ENCODE results near the gene NR3C1.

The NR3C1 gene

DNA sequence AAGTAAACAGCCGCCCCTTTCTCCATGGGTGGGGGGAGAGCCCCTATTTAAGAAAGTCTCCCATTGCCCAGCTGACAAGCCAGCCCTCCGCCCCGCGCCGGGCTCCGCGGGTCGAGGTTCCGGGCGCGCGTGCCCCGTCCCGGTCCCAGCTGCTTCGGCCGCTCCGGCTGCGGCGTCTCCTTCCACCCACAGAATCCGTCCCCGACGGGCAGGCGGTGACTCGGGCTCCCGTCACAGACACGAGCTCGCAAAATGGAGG is 223 bp downstream of the NR3C1 start:
- Histone ChIP-seq H3K27ac (ENCODE audit: low read depth, low read length) (no peak overlapping the region), H3K27me3 (ENCODE audit: insufficient read depth, low read length) (peaks cover 54% of the 10 kb centered on the region), H3K4me1 (ENCODE audit: insufficient read depth, low read length) (peaks cover 39% of the 10 kb centered on the region), H3K36me3 (ENCODE audit: insufficient read depth, low read length) (no peaks in the 10 kb centered on the region), H3K9me3 (ENCODE audit: insufficient read depth, low read depth, low read length) (no peaks in the 10 kb centered on the region), H3K9ac (ENCODE audit: low read depth, low read length) (no peak overlapping the region), H3K4me3 (ENCODE audit: low read length) (peak overlapping the region; percentile 93)
- 0% methylated on average over 27 of the region's 27 CpGs for WGBS

DNA sequence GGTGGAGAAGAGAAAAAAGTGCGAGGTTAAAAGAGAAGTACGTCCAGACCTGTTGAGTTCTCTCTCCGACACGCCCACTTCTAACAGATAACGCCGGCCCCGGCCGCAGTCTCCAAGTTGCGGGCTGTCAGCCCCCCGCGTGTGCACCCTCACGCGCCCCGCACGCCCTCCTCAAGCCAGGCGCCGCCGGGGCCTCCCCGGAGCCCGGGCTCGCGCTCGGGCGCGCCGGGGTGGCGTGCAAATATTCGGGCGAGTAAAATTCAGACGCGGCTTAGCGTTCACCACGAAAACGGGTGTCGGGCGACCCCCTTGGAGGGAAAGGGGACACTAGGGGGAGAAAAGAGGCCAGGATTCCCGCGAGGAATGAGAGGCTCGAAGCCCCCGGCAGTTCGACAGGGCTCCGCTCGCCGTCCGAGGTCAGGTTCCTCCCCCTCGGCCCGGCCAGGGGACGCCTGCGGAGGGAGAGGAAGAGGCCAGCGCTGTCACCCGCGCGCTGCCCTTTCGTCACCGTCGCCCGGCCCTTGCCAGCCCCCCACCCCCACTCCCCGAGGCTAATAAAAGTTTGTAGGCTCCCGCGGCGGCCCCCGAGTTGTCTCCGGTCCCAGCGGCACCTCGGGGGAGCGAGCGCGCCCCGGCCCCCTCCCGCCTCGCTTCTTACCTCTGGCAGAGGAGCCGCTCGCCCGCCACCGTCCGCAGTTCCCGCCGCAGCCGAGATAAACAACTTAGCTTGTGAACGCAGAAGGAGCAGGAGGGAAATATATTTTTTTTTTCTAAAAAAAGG is 743 bp downstream of the NR3C1 start:
- H3K9me3 ChIP-seq (ENCODE audit: insufficient read depth, low read depth, low read length): no peaks in the 10 kb centered on the region
- H3K27ac ChIP-seq (ENCODE audit: low read depth, low read length): no peak overlapping the region
- H3K4me3 ChIP-seq (ENCODE audit: low read length): peak overlapping the region; percentile 93
- H3K4me1 ChIP-seq (ENCODE audit: insufficient read depth, low read length): peaks cover 45% of the 10 kb centered on the region
- WGBS: under 1% methylated on average over 75 of the region's 80 CpGs
- H3K9ac ChIP-seq (ENCODE audit: low read depth, low read length): no peak overlapping the region; the same call in 1 of the 2 replicates
- H3K27me3 ChIP-seq (ENCODE audit: insufficient read depth, low read length): peaks cover 54% of the 10 kb centered on the region
- no peaks in the 10 kb centered on the region for H3K36me3 ChIP-seq (ENCODE audit: insufficient read depth, low read length)

DNA sequence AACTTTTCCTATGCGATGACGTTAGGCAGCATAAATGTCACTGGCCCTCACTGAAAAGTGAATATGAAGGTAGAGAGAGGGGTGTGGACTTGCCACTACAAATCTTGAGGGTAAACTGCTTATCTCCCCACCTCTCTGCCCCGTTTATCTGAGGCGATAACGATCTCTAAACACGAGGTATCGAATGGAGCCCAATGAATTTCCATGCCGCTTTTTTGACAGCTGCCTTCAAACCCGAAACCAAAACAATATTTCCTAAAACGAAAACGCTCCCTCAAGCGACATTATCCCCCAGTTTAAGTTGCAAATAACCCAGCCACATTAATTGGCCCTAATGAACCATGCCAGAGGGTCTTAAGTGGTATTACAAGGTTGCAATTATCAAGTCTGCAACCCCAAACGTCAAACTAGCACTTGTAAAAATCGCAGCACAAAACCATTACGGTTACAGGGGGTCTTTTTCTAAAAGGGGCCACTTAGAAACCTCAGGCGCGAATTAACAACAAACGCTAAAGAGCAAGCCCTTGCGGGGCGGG is 1.4 kb downstream of the NR3C1 start:
- peaks cover 51% of the 10 kb centered on the region for H3K4me1 ChIP-seq (ENCODE audit: insufficient read depth, low read length)
- H3K27me3 ChIP-seq (ENCODE audit: insufficient read depth, low read length): peaks cover 54% of the 10 kb centered on the region
- no peaks in the 10 kb centered on the region for H3K36me3 ChIP-seq (ENCODE audit: insufficient read depth, low read length)
- peak overlapping the region; percentile 93 for H3K4me3 ChIP-seq (ENCODE audit: low read length)
- no peak overlapping the region for H3K27ac ChIP-seq (ENCODE audit: low read depth, low read length)
- H3K9me3 ChIP-seq (ENCODE audit: insufficient read depth, low read depth, low read length): no peaks in the 10 kb centered on the region
- 8% methylated on average over 20 of the region's 20 CpGs for WGBS
- H3K9ac ChIP-seq (ENCODE audit: low read depth, low read length): no peak overlapping the region

DNA sequence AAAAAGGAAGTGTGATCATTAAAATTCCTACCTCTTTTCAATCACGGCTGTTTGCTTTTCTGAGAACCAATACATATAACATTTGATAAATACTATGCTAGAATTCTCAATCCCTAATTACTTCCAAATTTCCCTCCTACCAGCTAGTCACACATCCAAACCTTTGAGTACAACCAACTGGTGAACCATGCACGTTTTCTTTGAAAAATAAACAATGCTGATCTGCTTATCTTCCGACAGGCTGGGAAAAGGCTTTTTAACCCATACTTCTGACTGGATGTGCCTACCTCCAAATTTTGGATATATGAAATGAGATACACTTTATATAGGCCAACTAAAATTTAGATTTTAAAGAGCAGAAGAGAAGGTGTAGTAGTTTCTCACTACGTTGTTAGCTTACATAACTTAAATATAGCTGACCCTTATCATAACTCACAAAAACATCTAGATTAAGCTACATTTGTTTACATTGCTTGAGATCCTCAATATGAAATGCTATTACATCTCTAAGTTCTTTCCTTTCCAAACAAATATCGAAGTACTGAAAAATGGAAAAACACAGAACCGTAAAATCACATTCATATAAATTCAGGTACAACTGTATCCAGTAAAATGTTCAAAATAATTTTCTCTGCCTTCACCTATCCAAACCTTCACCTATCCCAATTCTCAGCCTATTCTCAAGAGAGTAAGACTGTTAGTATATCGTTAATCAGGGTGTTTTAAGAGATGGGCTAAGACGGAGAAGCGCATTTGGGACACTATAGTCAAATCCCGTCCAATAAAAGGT is 2.1 kb downstream of the NR3C1 start:
- peaks cover 54% of the 10 kb centered on the region for H3K27me3 ChIP-seq (ENCODE audit: insufficient read depth, low read length)
- peaks cover 58% of the 10 kb centered on the region for H3K4me1 ChIP-seq (ENCODE audit: insufficient read depth, low read length)
- peak overlapping the region; percentile 93 for H3K4me3 ChIP-seq (ENCODE audit: low read length)
- no peak overlapping the region for H3K9ac ChIP-seq (ENCODE audit: low read depth, low read length)
- H3K36me3 ChIP-seq (ENCODE audit: insufficient read depth, low read length): no peaks in the 10 kb centered on the region
- H3K9me3 ChIP-seq (ENCODE audit: insufficient read depth, low read depth, low read length): no peaks in the 10 kb centered on the region
- 70% methylated on average over 10 of the region's 10 CpGs for WGBS
- H3K27ac ChIP-seq (ENCODE audit: low read depth, low read length): no peak overlapping the region

DNA sequence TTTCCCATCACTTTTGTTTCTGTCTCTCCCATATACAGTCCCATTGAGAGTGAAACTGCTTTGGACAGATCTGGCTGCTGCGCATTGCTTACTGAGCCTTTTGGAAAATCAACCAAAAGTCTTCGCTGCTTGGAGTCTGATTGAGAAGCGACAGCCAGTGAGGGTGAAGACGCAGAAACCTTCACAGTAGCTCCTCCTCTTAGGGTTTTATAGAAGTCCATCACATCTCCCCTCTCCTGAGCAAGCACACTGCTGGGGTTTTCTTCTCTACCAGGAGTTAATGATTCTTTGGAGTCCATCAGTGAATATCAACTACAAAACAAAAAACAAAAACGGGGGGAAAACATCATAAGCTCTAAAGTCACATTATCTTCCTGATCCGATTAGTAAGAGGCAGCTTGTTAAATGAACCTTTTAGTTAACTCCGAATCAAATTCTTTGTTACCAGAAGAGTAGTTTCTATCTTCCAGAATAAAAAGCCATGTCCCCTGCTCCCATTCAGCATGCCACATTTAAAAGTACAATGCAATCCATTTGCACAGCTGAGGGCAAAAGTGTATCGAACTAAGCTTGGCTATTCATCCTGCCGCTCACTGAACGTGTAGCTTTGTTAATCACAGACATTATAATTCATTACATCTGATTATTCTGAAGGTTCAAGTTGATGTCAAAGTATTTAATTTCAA is 2.8 kb downstream of the NR3C1 start:
- Histone ChIP-seq H3K4me1 (ENCODE audit: insufficient read depth, low read length) (peaks cover 65% of the 10 kb centered on the region), H3K27me3 (ENCODE audit: insufficient read depth, low read length) (peaks cover 54% of the 10 kb centered on the region), H3K27ac (ENCODE audit: low read depth, low read length) (no peak overlapping the region), H3K4me3 (ENCODE audit: low read length) (no peak overlapping the region), H3K9ac (ENCODE audit: low read depth, low read length) (no peak overlapping the region), H3K36me3 (ENCODE audit: insufficient read depth, low read length) (no peaks in the 10 kb centered on the region), H3K9me3 (ENCODE audit: insufficient read depth, low read depth, low read length) (no peaks in the 10 kb centered on the region)
- WGBS: 65% methylated on average over 10 of the region's 10 CpGs

DNA sequence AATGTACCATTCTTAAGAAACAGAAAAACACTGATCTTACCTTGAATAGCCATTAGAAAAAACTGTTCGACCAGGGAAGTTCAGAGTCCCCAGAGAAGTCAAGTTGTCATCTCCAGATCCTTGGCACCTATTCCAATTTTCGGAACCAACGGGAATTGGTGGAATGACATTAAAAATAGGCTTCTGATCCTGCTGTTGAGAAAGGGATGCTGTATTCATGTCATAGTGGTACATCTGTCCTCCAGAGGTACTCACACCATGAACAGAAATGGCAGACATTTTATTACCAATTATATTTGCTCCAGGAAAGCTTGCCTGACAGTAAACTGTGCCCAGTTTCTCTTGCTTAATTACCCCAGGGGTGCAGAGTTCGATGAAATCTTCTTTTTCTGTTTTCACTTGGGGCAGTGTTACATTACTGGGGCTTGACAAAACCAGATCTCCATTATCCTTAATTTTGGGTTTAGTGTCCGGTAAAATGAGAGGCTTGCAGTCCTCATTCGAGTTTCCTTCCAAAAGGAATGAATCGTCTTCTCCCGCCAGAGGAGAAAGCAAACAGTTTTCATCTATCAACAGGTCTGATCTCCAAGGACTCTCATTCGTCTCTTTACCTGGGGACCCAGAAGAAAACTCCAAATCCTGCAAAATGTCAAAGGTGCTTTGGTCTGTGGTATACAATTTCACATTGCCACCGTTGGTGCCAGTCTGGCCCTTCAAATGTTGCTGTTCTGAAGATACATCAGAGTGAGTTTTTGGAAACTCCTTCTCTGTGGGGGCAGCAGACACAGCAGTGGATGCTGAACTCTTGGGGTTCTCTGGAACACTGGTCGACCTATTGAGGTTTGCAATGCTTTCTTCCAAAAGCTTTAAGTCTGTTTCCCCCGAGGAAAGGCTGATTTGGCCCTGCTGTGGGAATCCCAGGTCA is 3.6 kb downstream of the NR3C1 start:
- no peak overlapping the region for H3K4me3 ChIP-seq (ENCODE audit: low read length)
- H3K9me3 ChIP-seq (ENCODE audit: insufficient read depth, low read depth, low read length): no peaks in the 10 kb centered on the region
- peaks cover 53% of the 10 kb centered on the region for H3K27me3 ChIP-seq (ENCODE audit: insufficient read depth, low read length)
- H3K36me3 ChIP-seq (ENCODE audit: insufficient read depth, low read length): no peaks in the 10 kb centered on the region
- no peak overlapping the region for H3K9ac ChIP-seq (ENCODE audit: low read depth, low read length)
- peaks cover 73% of the 10 kb centered on the region for H3K4me1 ChIP-seq (ENCODE audit: insufficient read depth, low read length)
- 85% methylated on average over 12 of the region's 12 CpGs for WGBS
- no peak overlapping the region for H3K27ac ChIP-seq (ENCODE audit: low read depth, low read length)

DNA sequence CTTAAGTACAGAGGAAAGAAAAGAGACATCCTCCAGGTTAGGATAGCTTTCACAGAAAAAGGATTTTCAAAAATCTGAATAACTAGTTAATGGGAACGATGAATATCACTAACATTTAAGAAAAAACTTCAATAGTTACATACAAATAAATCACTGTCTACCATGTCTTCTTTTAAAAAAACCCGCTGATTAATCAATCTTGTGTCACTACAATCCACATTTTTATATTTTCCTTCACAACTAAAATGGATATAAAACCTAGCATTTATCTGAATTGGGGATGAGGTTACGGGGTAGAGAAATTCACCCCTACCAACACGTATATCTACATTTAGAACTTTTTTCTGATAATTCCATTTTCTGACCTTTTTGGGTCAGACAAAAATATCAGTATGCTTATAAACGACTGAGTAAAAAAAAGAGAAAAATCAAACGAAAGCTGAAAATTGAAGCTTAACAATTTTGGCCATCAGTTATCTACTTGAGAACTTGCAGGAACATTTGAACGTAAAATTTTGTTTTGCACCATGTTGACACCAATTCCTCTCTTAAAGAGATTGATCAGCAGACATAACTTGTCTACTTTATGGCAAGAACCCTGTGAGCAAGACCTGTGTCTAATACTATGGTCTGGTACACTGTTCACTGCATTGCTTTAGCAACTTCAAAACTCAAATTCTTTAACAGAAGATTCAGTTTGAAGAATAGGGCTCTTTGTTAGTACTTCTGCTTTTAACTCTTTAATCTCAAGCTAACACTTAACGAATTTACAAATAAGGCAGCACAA is 4.8 kb downstream of the NR3C1 start:
- WGBS: 59% methylated on average over 5 of the region's 8 CpGs
- no peaks in the 10 kb centered on the region for H3K36me3 ChIP-seq (ENCODE audit: insufficient read depth, low read length)
- peak overlapping the region; percentile 73; the same call in 1 of the 2 replicates for H3K27ac ChIP-seq (ENCODE audit: low read depth, low read length)
- no peaks in the 10 kb centered on the region for H3K9me3 ChIP-seq (ENCODE audit: insufficient read depth, low read depth, low read length)
- H3K4me3 ChIP-seq (ENCODE audit: low read length): no peak overlapping the region
- H3K27me3 ChIP-seq (ENCODE audit: insufficient read depth, low read length): peaks cover 46% of the 10 kb centered on the region
- no peak overlapping the region for H3K9ac ChIP-seq (ENCODE audit: low read depth, low read length)
- H3K4me1 ChIP-seq (ENCODE audit: insufficient read depth, low read length): peaks cover 82% of the 10 kb centered on the region

DNA sequence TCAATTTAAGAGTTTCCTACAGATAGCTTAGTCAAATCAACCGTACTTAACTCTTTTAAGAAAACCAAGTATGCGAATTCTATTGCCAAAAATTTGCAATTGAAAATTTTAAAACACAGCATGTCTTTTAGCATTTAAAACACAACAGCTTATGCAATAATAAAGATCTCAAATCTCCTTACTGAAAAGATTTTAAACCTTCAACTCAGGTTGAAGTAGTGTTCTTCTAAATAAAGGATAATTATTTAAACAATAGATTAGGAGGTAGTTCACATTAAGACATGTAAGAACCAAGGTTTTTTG is 5.5 kb downstream of the NR3C1 start:
- 19% methylated on average over 2 of the region's 2 CpGs for WGBS
- Histone ChIP-seq H3K27ac (ENCODE audit: low read depth, low read length) (peak overlapping the region; percentile 73; the same call in 1 of the 2 replicates), H3K9ac (ENCODE audit: low read depth, low read length) (no peak overlapping the region), H3K4me3 (ENCODE audit: low read length) (no peak overlapping the region), H3K36me3 (ENCODE audit: insufficient read depth, low read length) (no peaks in the 10 kb centered on the region), H3K4me1 (ENCODE audit: insufficient read depth, low read length) (peaks cover 86% of the 10 kb centered on the region), H3K27me3 (ENCODE audit: insufficient read depth, low read length) (peaks cover 40% of the 10 kb centered on the region), H3K9me3 (ENCODE audit: insufficient read depth, low read depth, low read length) (no peaks in the 10 kb centered on the region)

DNA sequence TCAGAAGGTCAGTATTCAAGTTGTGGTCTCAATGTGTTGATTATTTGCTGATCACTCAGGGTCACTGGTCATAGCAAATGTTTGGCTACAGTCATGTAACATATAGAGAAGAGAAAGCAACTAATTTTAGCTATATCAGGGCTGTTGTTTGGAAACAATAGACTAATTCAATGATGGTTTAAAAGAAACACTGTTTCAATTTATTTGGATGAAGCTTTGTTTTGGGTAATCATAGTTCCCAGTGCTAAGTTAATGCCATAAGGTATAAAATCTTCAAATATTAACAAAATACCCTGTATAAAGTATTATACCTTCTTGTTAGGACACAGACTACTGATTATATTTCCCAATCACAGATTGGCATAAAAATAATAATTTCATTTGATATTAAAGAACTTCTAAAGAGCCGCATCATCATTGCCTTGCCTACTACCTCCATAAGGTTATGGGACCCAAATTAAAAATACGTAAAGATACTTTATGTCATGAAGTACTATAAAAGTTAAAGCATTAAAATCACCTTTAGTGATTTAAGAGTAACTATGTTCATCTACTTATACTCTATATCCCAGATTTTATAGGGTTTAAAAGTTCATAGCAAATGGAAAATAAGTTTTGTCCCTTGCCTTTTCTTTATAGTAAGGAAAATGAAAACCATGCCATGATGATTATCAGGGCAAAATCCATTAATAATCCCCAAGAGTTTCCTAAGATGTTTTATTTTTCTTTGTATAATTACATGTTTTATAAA is 6.0 kb downstream of the NR3C1 start:
- H3K4me3 ChIP-seq (ENCODE audit: low read length): no peak overlapping the region
- H3K36me3 ChIP-seq (ENCODE audit: insufficient read depth, low read length): no peaks in the 10 kb centered on the region
- WGBS: no CpG with 5 or more reads among the region's 2 CpGs

More for the DNA sequence above, 6.0 kb downstream of the NR3C1 start:
- H3K9ac ChIP-seq (ENCODE audit: low read depth, low read length): no peak overlapping the region
- H3K27ac ChIP-seq (ENCODE audit: low read depth, low read length): peak overlapping the region; percentile 73; the same call in 1 of the 2 replicates
- H3K27me3 ChIP-seq (ENCODE audit: insufficient read depth, low read length): peaks cover 35% of the 10 kb centered on the region
- peaks cover 90% of the 10 kb centered on the region for H3K4me1 ChIP-seq (ENCODE audit: insufficient read depth, low read length)
- H3K9me3 ChIP-seq (ENCODE audit: insufficient read depth, low read depth, low read length): no peaks in the 10 kb centered on the region
